Measurements from ENCODE around the gene WDHD1. TPM values are rescaled to one million over a fixed set of nuclear protein-coding genes. Genes with fewer than 3 reads are reported as not detected.

Gene WDHD1
- total and polyA plus RNA-seq, 2 of the 4 experiments (the other 2 are of a cell fraction): 4.4 to 13.1 TPM

- Histone ChIP-seq H3K56ac (ENCODE audit: extremely low read depth, insufficient read depth, low read length) (no peak overlapping the region), H3K27me3 (ENCODE audit: control insufficient read depth, insufficient read depth, low read length) (no peaks in the 10 kb centered on the region), H4K5ac (ENCODE audit: low read depth, low read length) (no peak overlapping the region), H3K14ac (replicated peaks; ENCODE audit: low read depth, low read length) (peak overlapping the region; percentile 59), H3K4ac (ENCODE audit: low read depth, low read length) (peak overlapping the region; percentile 48; the same call in 1 of the 2 replicates), H2AK5ac (ENCODE audit: low read depth, low read length) (0 out of 2 replicates have a peak overlapping the region, but pooled peaks have one; percentile 20), H3K9ac (ENCODE audit: low read depth, low read length) (no peak overlapping the region), H4K91ac (ENCODE audit: insufficient read depth, low read depth, low read length) (no peak overlapping the region), H2BK15ac (ENCODE audit: low read depth, low read length) (peak overlapping the region; percentile 30; the same call in 1 of the 3 replicates), H3K9me3 (ENCODE audit: control insufficient read depth, insufficient read depth, low read length) (no peaks in the 10 kb centered on the region), H3K23ac (ENCODE audit: low read depth, low read length) (peak overlapping the region; percentile 26; the same call in 1 of the 2 replicates), H4K20me1 (ENCODE audit: insufficient read depth, low read length) (peaks cover 4% of the 10 kb centered on the region; the same call in 1 of the 2 replicates), H4K8ac (ENCODE audit: low read depth in 2 of 2, low read length in 2 of 2) (peak overlapping the region in 1 of 2 experiments; percentile 59; a peak in 1 of 4 replicates), H3K36me3 (ENCODE audit: control insufficient read depth, insufficient read depth, low read length) (no peaks in the 10 kb centered on the region), H3K9me1 (ENCODE audit: insufficient read depth, low read length) (peaks cover 16% of the 10 kb centered on the region), H2AK9ac (replicated peaks; ENCODE audit: low read depth, low read length, poor library complexity) (peak overlapping the region; percentile 22), H2BK5ac (ENCODE audit: low read depth, low read length, poor library complexity, severe bottlenecking) (peak overlapping the region; percentile 54), H3K4me3 (ENCODE audit: insufficient read depth, low read depth, low read length) (no peak overlapping the region), H3K18ac (ENCODE audit: low read depth, low read length) (peak overlapping the region; percentile 36; the same call in 1 of the 2 replicates), H3K27ac (ENCODE audit: insufficient read depth, low read length) (no peak overlapping the region), H3K79me1 (ENCODE audit: low read depth in 1 of 2, low read length in 2 of 2) (no peaks in the 10 kb centered on the region; a peak in 1 of 4 replicates), H2BK20ac (ENCODE audit: low read depth, low read length) (peak overlapping the region; percentile 30; the same call in 1 of the 2 replicates), H3K4me2 (ENCODE audit: low read depth, low read length) (peak overlapping the region; percentile 19; the same call in 1 of the 2 replicates), H2AFZ (replicated peaks; ENCODE audit: low read length, poor library complexity) (peak overlapping the region; percentile 50), H2BK120ac (ENCODE audit: low read depth, low read length) (peak overlapping the region; percentile 77), H3K4me1 (ENCODE audit: control insufficient read depth, insufficient read depth, low read length) (peaks cover 16% of the 10 kb centered on the region)
- TF ChIP-seq MAFK (IDR thresholded peaks at IDR 0.05; ENCODE audit: low read depth, low read length) (peak; percentile 30; the same call in 1 of the 2 replicates), RCOR1 (IDR thresholded peaks at IDR 0.05; ENCODE audit: insufficient replicate concordance, low read length) (no peak)
- DNase-seq (peak; percentile 70), ATAC-seq (ENCODE audit: low read depth) (peak; percentile 53)
- in situ Hi-C loops (cut with MboI; ENCODE audit: low sequenced_read_pairs) (no loop called here), dilution Hi-C loops (cut with HindIII; ENCODE audit: low sequenced_read_pairs, unreplicated experiment) (no loop called here), intact Hi-C loops (cut with micrococcal nuclease) (no loop called here)
- POLR2A ChIA-PET (ENCODE audit: unreplicated experiment): no interaction called here
- BruUV-seq (replicated peaks): no TSS peak
- CTCF ChIA-PET: no interaction called here
- 86% methylated on average over 2 of the region's 3 CpGs; no CpG with 5 or more reads in 1 of the 2 experiments for WGBS, 2 experiments (ENCODE audit: extremely low coverage in 2 of 2, insufficient read length in 1 of 2)
Measured at GRCh38 chr14:55075628-55076175, 48.8 kb upstream of the WDHD1 start.

Measured in IMR-90 (cell line).